ENCODE results near the gene TRERF1.
"Not testable (repeated sequence)": the region's sequence is repeated elsewhere in the genome, so short reads cannot be mapped to it uniquely, and the experiment has no call there.

The TRERF1 gene
- total RNA-seq = 67.3 to 108 reads per million in 2 donors

- DNase-seq = peak; percentile 18
These were observed at the start of gene TRERF1 for GRCh38 chr6:42451333-42452170. Gene TRERF1 (minus strand): TSS chr6:42451926. CDS start chr6:42269590, 182,336 bp downstream.

GRCh38 chr6:42498473-42499128, 46.9 kb upstream of the TRERF1 start:
- no peak for DNase-seq

- DNase-seq = no peak
These were observed 42.3 kb upstream of the TRERF1 start for GRCh38 chr6:42493914-42494539.

- DNase-seq = no peak
These were observed 36.4 kb upstream of the TRERF1 start for GRCh38 chr6:42488129-42488528.

- DNase-seq = no peak
These were observed 32.5 kb upstream of the TRERF1 start for GRCh38 chr6:42484261-42484660.

GRCh38 chr6:42482174-42482573, 30.4 kb upstream of the TRERF1 start:
- DNase-seq = no peak

- DNase-seq = no peak
These were observed 20.0 kb upstream of the TRERF1 start for GRCh38 chr6:42471714-42472113.

- no peak for DNase-seq
These were observed 19.4 kb upstream of the TRERF1 start for GRCh38 chr6:42471142-42471541.

GRCh38 chr6:42468273-42468672, 16.5 kb upstream of the TRERF1 start:
- DNase-seq = no peak

GRCh38 chr6:42467651-42468050, 15.9 kb upstream of the TRERF1 start:
- DNase-seq = no peak

GRCh38 chr6:42466470-42466869, 14.7 kb upstream of the TRERF1 start:
- not testable (repeated sequence) for DNase-seq

GRCh38 chr6:42462474-42462972, 10.8 kb upstream of the TRERF1 start:
- DNase-seq = no peak

GRCh38 chr6:42460883-42461282, 9.2 kb upstream of the TRERF1 start:
- DNase-seq = no peak

GRCh38 chr6:42459888-42460287, 8.2 kb upstream of the TRERF1 start:
- DNase-seq = no peak

GRCh38 chr6:42454428-42454791, 2.7 kb upstream of the TRERF1 start:
- no peak for DNase-seq

GRCh38 chr6:42453654-42454427, 2.1 kb upstream of the TRERF1 start:
- DNase-seq = no peak

GRCh38 chr6:42453031-42453653, 1.4 kb upstream of the TRERF1 start:
- DNase-seq = peak; percentile 57

- peak; percentile 22 for DNase-seq
These were observed 675 bp upstream of the TRERF1 start for GRCh38 chr6:42452171-42453030.

- no peak for DNase-seq
These were observed 1.0 kb downstream of the TRERF1 start for GRCh38 chr6:42450477-42451332.

GRCh38 chr6:42449917-42450476, 1.7 kb downstream of the TRERF1 start:
- DNase-seq = no peak

Data from activated gamma-delta T cell (primary cell).